OCI-LY1 (cell line): ENCODE results near the gene JPH3.

Experiments
- CTCF ChIP-seq: fragments of 200-600 bp; sonication (generic), shearing (Covaris generic); IDR thresholded peaks from 2 replicates; pipeline ENCODE4 v1.5.1; 2017; ENCODE audit warnings: mild to moderate bottlenecking, antibody characterized with exemption, low read length, moderate library complexity, mixed read lengths
- EZH2 ChIP-seq: fragments of 200-600 bp; sonication (generic), shearing (Covaris generic); IDR thresholded peaks from 2 replicates; pipeline ENCODE4 v1.8.0; 2017; ENCODE audit warnings: borderline replicate concordance, mixed run types, mild to moderate bottlenecking, antibody characterized with exemption, low read length, moderate library complexity, mixed read lengths

DNA sequence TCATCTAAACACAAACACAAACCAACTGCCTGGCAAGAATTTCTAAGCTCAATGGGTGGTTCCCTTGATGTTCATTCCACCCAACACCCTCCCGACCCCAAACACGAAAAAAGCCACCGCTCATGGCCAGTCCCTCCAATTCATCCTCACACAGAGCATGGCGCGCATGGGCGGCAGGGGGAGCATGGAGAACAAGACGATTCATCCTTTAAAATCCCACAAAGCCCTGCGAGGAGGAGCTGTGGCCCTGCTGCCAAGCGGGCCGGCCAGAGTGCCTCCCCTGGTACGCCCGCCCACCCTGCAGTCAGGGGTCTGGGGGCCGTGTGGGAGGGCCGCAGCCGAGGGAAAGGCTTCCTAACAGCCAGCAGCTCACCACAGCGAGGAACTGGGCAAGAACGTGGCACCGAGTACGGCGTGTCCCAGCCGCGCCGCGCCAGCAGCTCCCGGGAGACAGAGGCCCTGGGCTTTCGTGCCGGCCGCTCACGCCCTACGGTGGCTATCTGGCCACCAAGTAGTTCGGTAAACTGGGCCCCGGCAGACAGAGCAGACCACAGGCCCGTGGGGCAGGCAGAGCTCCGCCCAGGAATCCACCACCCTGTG is 102.5 kb downstream of the JPH3 start:
- no peak for TF ChIP-seq CTCF
- TF ChIP-seq EZH2, result no peak
